Activated T-cell treated with anti-CD3 and anti-CD28 coated beads, Interleukin-2, amount 50 U/mL, for 48 hours (primary cell): ENCODE results near the gene ADGRF1.
"Not testable (repeated sequence)": the region's sequence is repeated elsewhere in the genome, so short reads cannot be mapped to it uniquely, and the experiment has no call there.

Experiments
- DNase-seq, 2 experiments: peaks; one replicate each; pipeline ENCODE4 v3.0.0-alpha.2; 2020

The ADGRF1 gene

DNA sequence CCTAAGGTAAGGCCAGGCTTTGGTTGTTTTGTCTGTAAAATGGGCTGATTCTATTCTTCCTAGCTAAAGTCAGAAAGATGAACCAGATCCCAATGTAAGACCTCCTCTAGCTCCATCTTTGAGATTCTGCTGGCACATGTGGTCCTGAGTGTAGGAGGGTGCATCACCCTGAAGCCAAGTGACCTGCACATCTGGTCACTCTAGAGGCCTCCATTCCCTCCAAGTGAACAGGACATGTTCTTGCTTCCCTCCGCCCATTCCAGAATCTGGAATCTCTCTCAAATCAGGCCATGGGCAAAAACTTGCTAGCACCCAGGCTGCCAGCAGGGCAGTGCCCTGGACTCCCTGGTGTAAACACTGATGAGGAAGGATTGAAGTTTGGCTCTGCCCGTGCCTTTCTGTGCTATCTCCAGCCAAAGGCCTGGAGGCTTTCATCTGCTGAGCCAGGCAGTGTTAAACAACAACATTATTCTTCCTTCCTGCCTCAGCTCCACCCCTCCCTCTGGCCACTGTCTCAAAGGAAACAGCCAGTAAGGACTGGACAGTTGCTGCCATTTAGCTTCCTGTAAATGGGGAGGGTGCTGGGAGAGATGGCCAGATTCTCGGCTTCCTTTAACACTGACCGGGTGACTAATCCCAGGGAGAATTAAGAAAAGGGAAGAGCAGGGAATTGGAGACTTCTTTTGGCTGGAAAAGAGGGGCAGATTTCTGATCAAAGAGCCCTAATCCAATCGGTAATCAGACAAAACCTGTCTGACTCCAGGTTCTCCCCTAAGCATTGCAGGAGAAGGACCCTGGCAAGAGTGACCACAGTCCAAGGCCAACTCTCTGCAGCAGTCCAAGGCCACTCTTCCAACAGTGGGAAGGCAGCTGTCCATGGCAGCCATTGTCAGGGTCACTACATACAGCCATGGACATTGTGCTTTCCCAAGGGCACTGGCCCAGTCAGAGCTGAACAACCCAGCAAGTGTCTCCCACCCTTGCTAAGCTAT lies 19.5 kb upstream of the ADGRF1 start:
- no peak for DNase-seq

DNA sequence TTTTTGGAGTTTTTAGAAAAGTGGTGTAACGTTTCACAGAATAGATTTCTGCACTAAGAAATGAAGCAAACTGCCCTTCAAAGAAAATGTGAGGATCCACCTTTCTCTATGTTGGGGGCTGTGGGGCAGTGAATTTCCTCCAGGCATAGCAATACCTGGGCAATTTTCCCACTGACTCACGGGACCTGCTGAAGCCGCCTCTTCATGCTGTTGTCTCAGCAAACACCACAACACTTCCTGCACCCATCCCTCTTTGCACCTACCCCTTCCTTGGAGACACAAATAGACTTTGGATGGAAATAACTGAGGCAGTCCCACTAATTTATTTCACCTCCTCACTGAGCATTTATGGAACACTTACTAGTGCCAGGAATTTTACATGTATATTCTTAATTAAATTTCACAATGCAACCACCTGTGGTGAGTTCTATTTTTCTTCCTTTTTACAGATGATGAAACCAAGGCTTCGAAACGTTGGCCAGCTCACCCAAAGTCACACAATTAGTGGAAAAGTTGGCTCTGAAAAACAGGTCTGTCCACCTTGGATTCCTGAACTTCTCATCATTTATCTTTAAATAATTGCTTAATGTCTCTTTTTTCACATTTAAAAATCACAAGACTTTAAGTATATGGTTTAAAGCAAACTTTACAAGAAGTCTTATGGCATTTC lies 17.2 kb upstream of the ADGRF1 start:
- no peak for DNase-seq

DNA sequence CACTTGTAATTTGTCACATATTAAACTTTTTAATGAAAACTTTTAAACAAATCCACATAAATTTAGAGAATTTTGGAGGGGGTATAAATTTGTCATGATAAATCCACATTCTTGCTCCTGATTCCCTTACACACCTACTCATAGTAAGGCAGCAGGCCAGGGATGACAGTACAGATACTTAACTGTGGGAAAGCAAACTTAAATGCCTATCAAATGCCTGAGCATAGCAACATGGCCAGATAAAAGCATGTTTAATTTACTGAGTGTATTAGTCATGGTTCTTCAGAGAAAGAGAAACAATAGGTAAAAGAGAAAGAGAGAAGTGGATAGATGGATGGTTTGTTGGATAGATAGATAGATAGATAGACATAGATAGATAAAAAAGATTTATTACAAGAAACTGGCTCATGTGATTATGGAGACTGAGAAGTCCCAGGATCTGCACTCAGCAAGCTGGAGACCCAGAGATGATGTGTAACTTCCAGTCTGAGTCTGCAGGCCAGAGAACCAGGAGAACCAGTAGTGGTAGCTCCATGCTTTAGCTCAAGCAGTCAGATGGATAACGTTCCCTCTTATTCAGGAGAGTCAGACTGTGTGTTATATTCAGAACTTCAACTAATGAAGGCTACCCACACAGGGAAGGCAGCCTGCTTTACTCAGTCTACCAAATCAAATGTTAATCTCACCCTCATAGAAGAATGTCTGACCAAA lies 15.9 kb upstream of the ADGRF1 start:
- DNase-seq: no peak

DNA sequence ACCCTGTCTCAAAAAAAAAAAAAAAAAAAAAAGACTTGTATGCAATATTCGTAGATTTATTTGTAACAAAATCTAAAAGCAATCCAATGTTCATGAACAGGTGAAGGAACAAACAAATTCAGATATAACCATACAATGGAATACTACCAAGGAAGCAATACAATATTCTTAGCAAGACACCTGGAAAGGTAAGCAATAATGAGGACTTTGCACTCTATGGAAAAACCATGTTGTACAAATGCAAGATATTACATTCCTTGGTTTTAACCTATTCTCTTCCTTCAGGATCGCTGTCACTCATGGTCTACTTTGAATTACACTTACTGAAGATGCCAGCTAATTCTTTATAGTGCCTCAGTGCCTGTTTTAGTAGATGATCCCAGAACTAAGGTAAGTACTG lies 14.7 kb upstream of the ADGRF1 start:
- no peak for DNase-seq

- not testable (repeated sequence) for DNase-seq
These were observed 12.2 kb upstream of the ADGRF1 start for GRCh38 chr6:47054302-47054701.

GRCh38 chr6:47048638-47049037 lies 6.5 kb upstream of the ADGRF1 start:
- DNase-seq: no peak

DNA sequence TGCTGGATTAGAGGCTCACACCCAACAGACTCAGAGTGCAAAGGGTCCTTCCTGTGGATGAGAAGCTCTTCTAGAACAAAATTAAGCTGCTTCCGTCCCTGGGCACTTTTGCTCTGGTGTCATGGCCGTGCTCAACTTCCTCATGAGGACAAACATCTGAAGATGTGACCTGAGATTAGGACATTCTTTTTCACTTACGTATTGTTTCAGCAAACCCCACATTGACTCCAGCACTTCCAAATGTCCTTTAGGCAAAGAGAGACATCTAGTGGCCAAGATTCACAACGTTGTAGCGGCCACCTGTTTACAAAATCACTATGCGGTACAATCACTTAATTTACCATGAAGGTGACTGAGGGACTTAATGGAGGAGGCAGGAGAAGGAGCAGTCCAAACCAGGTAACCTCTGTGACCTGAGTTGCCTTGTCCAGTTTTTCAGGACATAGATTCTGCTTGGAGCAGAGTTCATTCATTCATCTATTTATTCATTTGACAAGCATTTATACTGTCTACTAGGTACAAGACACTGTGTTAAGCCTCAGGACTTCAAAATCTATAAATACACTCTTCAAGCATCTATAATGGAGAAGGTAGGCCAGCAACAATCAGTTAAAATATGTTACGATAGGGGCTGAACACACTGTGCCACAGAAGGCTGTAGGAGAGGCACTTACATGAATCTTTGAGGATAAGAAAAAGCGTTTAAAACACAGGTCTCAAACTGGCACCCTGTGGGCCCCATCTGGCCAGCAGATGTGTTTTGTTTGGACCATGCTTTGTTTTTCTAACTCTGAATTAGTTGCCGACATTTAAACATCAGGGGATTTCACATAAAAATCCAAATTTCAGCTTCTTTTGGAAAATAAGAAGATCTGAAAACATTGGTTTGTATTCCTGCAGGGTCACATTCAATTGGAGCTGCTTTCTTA lies 5.6 kb upstream of the ADGRF1 start:
- DNase-seq: peak; percentile 20 to 25

GRCh38 chr6:47047097-47047478 lies 5.0 kb upstream of the ADGRF1 start:
- no peak for DNase-seq

- no peak for DNase-seq
These were observed 2.3 kb upstream of the ADGRF1 start for GRCh38 chr6:47044397-47044796.

DNA sequence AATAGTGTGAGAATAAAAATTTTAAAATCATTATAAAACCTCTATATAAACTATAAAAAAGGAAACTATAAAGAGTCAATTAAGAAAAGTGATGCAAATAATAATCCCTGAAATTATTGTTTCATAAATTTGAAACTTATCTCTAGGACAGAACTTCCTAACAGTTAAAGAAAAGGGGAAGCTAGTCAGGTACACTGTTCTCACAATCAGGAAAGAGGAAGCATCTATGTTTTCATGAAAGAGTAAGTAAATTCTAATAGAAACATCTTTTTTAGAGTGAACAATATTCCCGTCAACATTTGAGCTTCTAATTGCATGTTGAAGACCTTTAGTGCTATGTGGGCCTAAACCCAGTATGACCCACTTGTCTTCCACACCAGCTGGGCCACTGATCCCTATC lies 1.2 kb upstream of the ADGRF1 start:
- no peak for DNase-seq

GRCh38 chr6:47041741-47042140 lies 391 bp downstream of the ADGRF1 start:
- no peak for DNase-seq

DNA sequence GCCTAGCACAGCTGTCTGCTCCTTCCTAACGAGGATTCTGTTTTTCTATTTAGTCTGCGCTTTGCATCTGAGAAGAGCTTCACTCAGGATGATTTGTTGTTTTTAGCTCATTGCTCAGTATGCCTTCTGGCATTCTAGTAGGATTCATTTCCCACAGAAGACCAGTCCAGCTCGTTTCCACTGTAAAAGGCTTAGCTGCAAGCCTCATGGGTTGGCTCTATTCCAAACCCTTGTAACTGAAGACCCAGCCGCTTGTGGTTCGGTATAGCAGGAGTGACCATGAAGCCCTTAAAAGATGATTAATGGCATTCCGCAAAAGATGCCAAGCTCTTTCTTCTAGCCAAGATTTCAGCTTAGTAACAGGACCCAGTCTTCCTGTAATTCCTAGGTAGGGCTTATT lies 7.2 kb downstream of the ADGRF1 start:
- no peak for DNase-seq

- DNase-seq: no peak
These were observed 7.7 kb downstream of the ADGRF1 start for GRCh38 chr6:47034421-47034820.

GRCh38 chr6:47032974-47033765 lies 9.0 kb downstream of the ADGRF1 start:
- DNase-seq: no peak

- no peak for DNase-seq
These were observed 10.5 kb downstream of the ADGRF1 start for GRCh38 chr6:47031656-47032055.

- DNase-seq: no peak
These were observed 12.1 kb downstream of the ADGRF1 start for GRCh38 chr6:47029865-47030561.

DNA sequence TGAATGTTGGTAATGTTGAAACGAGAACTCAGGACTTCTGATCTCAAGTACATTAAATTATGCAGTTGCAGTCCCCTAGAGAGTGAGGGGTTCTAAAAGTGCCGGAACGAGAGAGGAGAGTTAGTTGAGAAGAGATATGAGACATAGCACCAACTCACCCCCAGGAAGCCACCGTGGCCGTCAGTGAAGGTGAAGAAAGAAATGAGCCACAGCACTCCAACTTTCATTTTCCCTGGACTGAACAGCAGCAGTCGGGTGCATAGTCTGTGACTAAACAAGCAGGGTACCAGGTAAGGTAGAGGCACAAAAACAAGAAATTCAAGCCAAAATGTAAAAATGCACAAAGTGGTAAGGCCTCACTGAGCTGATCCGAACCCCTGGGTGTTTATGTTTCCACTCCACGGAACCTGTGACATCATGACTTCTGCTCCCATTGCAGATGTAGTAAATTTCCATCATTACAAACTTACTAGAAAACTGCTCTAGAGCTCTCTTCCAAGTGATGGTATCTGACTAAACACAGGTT lies 13.2 kb downstream of the ADGRF1 start:
- no peak for DNase-seq

DNA sequence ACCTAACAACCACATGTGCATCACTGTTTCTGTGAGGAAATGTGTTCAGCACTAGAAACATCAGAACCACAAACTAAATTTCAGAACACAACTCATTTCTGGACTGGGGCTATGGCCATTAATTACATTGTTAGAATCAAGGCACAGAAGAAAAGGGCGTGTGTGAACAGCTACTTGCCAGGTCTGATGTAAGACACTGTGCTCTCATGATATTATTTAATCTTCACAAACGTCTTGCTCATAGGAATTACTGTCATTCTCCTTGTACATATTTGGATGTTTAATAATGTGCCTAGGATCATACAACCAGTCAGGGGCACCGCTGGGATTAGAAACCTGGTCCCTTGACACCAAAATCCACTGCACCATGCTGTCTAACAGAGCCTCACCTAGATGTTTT lies 14.8 kb downstream of the ADGRF1 start:
- DNase-seq: no peak

DNA sequence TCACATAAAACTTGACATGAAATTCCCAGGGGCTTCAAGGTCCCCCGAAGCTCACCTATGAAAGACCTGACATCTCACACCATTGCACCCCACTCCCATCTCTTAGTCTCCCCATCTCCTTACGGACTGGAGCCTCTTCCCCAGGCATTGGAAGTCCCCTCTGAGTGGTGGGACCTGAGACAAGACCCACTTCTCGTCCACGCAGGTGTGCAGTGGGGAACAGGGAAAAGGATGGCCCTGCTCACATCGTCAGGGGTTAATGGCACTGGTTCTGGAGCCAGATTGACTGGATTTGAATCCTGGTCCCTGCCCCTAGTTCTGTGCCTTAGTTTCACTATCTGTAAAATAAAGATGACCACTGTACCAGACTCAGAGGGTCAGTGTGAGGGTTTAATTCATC lies 15.5 kb downstream of the ADGRF1 start:
- no peak for DNase-seq

- DNase-seq: no peak
These were observed 18.6 kb downstream of the ADGRF1 start for GRCh38 chr6:47023573-47023972.

DNA sequence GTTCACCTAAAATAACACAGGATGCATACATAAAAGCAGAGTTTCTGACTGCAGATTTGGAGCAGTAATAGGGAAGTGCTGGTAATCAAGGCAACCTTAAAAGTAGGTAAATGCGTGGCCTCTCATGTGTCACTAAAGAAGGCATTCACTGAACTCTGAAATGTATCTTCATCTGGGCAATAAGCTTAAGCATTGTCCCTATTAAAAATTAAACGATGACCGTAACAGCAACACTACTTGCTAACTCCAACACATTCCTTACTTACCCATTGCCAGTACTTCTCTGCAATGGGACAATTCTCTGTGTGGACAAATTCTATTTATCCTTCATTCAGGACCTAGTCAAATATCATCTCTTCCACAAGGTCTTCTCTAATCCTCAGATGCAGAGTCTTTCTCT lies 19.9 kb downstream of the ADGRF1 start:
- no peak for DNase-seq
